Activated CD4-positive, CD25-positive, alpha-beta regulatory T cell treated with anti-CD3 and anti-CD28 coated beads, Interleukin-2, amount 50 U/mL, for 24 hours (primary cell): ENCODE data around the gene ANO10.
"Not testable (repeated sequence)": the region's sequence is repeated elsewhere in the genome, so short reads cannot be mapped to it uniquely, and the experiment has no call there.

Source experiments
- ATAC-seq, 2 donors: fragments of 150-1000 bp; cut with Tn5 transposase; one replicate each; pipeline ENCODE4 v1.10.0; 2021; ENCODE audit warnings: mild to moderate bottlenecking in 1 of 2, moderate library complexity in 1 of 2

The ANO10 gene

DNA sequence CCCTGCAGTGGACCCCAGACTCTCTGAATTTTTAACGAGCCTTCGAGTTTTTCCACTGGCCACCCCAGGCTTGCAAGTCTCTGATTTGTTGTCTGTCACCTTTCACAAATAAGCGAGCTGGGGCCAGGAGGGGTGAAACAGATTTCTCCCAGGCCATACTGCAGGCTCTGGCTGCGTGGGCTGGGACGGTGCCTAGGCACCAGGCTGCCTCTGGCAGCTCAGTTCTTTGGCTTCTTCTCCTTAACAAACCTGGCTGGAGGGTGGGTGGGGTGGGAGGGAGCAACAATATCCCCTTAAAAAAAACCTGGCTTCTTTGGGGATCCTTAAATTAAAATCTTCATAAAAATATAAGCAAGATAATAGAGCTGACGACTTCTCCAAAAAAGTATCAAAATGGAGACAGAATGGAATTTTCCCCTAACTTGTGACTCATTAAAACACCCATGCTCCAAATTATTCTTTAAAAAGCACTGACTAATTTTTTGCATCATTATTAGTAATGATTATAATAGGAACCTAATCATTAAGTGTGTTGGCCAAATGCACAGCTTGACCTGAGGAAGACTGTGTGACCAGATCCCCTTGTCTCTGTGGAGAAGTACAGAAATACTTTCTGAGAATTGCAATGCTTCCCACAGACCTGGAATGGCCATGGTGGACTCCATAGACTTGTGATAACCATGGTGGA is 251.4 kb downstream of the ANO10 start:
- ATAC-seq, result no peak

DNA sequence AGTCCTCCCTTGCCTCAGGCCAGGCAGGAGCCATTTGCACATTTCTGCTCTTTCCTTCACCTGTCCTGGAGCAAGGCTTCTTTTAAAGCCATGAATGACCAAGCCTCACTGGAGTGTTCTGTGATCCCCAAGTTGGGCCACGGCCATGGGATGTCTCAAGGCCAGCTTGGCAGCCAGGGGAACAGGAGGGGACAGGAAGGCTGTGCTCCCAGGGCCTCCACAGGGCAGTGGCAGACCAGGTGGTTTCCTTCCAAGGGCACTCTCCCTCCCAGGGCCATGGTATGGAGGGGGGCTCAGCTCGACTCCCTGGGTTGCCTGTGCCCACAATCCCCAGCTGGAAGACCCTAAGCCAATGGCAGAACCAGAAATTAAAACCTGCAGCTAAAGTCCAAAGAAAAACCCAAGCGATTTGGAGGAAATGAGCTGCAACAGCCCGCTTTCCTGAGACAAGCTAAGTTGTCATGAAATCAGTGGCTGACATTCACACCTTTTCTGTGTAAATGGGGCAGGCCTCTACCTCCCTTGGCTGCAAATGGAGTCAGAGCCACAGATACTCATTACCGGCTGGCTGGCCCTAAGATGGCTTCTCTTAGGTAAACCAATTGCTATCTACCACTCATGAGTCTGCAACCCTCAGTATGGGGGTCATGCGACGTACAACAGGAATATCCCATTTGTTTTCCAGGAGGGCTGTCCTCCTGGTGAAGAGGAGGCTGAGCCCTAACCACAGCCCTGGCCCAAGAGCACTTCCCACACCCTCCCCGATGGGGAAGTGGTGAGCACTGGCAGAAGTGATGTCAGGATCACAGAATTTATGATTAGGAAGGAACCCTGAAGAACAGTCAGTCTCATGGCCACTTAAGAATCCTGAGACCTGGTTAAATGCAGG is 252.2 kb downstream of the ANO10 start:
- no peak for ATAC-seq

GRCh38 chr3:43366885-43367284 is 254.9 kb downstream of the ANO10 start:
- ATAC-seq, result no peak

DNA sequence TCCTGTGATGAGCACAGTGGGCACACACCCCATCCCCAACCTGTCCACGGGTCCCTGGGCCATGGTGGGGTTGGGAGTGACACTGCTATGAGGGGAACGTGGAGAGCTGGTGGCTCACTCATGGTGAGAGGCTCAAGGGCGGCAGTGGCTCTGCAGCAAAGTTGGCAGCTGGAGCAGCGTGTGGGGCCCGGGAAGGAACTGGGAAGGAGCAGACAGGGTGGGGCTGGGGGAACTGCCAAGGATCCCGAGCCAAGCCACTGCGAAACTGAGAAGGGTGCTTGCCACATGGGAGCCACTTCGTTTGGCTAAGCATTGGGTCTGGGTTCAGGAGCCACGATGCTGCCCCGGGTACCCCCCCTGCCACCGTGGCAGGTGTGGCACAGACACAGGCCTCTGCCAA is 255.3 kb downstream of the ANO10 start:
- ATAC-seq, result no peak

GRCh38 chr3:43365601-43366305 is 256.1 kb downstream of the ANO10 start:
- ATAC-seq, result no peak

GRCh38 chr3:43364926-43365325 is 256.9 kb downstream of the ANO10 start:
- no peak for ATAC-seq

DNA sequence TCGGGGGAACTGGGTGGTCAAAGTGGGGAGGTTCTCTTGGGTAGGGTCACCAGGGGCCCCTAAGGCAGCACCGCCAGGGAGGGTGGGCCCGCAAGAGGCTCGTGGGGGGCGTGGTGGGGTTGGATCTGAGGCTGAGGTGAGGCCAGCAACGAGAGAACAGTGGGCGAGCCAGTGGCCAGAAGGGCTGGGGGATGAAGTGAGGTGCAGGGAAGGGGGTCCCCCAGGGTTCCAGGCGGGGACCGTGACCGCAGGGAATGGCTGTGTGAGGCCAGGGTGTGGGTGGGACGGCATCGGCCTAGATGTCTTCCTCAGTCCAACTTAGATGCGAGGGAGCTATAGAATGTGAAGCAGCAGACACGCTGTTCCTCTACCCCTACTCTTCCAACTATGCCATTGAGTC is 257.3 kb downstream of the ANO10 start:
- ATAC-seq, result no peak

- ATAC-seq, result no peak
Measured at GRCh38 chr3:43363621-43364266, 258.1 kb downstream of the ANO10 start.

- no peak for ATAC-seq
Measured at GRCh38 chr3:43362961-43363360, 258.9 kb downstream of the ANO10 start.

DNA sequence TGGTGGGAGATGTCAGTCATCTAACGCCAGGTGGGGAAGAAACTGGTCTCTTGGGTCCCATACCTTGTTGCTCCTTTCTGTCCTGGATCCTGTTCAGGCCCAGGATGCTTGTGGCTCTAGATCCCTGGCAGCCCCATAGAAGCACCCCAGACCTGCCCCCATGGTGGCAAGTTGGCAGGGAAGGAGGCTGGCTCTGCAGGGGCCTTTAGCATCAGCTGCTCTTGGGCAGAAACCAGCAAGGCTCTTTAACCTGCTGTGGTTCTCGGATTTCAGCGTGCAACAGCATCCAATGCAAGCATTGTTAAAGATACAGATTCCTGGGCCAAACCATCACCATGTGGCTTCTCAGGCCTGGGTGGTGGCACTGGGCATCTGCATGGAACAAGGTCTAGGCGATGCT is 259.6 kb downstream of the ANO10 start:
- ATAC-seq, result no peak

DNA sequence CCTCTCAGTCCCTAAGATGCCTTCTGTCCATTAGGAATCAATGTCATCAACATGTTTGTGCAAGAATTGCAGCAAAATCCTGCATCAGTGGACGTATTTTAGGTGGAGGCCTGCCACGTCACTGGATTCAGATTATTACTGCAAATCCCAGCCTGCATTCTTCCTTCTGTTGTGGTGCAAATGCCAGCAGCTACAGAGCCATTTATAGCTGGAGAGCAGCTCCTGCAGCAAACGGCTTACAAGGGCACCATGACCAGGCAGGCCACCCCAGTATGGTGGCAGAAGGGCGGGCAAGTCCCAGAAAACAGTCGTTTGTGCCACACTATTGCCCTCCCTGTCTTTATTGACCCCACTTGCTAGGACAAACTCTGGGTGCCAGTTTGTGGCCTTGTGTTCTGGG is 260.7 kb downstream of the ANO10 start:
- no peak for ATAC-seq

DNA sequence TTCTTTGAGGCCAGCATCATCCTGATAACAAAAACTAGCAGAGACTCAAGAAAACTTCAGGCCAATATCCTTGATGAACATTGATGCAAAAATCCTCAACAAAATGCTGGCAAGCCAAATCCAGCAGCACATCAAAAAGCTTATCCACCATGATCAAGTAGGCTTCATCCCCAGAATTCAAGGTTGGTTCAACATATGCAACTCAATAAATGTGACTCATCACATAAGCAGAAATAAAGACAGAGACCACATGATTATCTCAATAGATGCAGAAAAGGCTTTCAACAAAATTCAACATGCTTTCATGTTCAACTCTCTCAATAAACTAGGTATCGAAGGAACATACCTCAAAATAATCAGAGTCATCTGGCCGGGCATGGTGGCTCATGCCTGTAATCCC is 265.8 kb downstream of the ANO10 start:
- ATAC-seq, result not testable (repeated sequence)

DNA sequence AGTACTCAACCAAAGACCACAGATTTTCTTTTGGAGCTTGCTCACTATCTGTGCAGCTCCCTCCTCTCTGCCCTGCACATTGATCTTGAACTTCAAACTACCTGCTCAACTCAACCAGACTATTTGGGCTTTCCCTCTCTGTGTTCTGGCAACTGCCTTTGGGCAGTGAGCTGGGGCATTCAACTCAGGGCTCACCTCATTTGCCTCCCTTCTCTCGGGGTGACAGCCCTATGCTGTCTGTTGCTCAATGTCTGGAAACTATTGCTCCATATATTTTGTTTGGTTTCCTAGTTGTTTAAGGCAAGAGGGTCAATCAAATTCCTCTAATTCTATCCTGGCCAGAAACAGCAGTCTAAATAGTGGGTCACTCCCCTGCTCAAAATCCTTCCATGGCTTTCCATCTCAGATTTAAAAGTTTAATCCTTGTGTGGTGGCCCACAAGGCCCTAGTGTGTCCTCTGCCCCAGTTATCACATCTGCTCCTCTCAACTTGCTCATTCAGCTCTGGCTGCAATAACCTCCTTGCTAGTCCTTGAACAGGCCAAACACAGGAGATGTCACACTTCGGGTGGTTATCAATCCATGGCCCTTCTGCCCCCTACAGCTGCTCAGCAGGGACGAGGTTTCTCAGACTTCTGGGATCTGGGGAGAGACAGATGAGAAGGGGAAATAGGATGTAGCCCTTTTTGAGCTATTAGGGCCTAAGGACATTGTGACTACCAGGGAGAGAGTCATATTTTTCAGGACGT is 267.7 kb downstream of the ANO10 start:
- no peak for ATAC-seq

GRCh38 chr3:43353393-43353792 is 268.4 kb downstream of the ANO10 start:
- no peak for ATAC-seq

DNA sequence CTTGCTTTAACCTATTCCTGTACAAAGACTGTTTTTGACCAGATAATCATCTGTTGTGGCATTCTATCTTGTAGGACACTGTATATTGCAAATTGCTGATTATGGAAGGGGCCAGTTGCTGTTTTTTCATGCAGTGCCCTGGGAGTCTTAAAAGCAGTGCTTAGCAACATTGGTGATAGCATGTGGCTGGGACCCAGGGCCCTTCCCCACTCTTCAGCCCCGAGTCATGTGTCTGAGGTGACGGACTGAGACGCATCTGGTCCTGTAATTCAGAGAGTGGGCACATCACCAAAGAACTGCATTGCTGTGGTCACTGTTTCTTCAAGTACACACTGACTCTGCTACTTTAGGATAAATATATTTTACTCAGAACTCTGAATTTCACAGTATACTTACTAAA is 272.1 kb downstream of the ANO10 start:
- ATAC-seq, result no peak

DNA sequence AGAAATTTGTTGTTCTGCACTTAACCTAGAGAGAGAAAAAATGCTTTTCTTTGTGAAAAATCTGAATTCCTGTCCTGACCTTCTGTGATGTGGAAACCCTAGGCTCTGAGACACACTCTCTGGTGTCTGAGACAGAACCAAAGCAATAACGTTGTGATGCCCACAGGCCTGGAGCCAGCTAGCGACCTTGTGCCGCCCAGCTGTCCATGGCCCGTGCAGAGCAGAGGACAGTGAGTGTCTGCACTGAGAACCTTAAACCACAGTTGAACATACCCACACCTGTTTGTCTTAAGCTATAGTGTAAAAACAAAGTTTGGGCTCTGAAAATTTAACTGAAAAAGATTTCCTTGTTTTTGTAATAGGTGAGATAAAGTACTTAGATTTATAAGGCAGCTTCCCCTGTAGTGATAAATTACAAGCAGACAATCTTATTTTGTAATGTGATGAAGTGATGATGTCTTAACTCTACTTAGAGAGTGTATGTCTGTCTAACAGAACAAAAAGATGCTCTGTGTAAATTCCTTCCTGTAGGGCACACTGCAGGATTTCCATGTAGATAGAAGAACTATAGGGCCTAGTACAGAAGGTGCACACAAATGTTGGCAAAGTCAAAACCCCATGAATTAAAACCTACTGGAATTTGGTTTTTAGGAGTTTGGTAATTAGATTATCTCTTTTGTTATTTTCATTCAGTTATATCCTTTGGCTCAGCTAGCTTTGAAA is 272.8 kb downstream of the ANO10 start:
- no peak for ATAC-seq

GRCh38 chr3:43348350-43348749 is 273.5 kb downstream of the ANO10 start:
- no peak for ATAC-seq

DNA sequence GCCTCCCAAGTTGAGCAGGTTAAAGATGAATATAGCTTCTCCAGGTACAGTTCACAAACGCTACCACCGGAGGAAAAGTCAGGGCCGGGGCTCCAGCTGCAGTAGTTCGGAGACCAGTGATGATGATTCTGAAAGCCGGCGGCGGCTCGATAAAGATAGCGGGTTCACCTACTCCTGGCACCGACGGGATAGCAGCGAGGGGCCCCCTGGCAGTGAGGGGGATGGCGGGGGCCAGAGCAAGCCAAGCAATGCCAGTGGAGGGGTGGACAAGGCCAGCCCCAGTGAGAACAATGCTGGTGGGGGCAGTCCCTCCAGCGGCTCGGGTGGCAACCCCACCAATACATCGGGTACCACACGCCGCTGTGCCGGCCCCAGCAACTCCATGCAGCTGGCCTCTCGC is 274.0 kb downstream of the ANO10 start:
- ATAC-seq, result no peak

DNA sequence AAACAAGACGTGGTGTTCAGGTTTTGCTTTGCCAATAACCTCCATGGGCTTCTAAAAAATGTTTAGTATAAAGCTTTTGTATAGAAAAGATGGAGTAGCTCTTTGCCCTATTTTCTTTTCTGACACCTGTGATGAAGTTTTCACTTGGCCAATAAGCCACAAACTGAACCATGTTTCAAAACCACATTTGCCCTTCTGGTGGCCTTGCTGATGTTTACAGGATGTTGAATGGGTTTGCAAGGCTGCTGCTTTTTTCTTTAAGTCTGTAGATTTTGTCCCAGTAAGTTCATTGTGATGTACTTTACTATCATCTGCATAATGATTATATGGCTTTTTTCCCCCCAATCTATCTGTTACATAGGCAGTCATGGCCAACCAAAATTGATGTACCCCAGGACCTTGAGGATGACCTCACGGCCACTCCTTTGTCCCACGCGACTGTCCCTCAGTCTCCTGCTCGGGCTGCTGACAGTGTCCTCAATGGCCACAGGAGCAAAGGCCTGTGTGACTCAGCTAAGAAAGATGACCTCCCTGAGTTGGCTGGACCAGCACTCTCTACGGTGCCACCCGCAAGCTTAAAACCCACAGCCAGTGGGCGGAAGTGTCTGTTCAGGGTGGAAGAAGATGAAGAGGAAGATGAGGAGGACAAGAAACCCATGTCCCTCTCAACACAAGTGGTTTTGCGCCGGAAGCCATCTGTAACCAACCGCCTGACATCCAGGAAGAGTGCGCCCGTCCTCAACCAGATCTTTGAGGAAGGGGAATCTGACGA is 274.6 kb downstream of the ANO10 start:
- ATAC-seq, result peak in 1 of 2 donors; percentile 29

DNA sequence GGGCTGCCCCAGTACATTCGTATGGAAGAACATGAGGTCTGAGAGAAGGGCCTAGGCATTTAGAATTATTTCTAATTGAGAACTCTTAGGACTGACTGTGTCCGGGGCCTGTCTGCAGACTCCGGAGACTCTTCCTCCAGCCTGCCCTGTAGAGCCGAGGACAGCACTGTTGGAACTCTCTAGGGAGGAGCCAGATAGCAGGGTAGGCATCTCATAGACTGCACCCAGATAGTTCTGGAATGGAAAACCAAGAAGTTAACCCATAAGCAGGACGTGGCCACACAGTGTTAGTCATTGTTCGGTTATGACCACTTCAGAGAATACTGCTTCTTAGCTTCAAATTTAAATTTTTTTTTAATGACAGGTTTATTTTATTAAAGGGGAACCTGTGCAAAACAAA is 275.9 kb downstream of the ANO10 start:
- peak; percentile 83 to 92 for ATAC-seq

DNA sequence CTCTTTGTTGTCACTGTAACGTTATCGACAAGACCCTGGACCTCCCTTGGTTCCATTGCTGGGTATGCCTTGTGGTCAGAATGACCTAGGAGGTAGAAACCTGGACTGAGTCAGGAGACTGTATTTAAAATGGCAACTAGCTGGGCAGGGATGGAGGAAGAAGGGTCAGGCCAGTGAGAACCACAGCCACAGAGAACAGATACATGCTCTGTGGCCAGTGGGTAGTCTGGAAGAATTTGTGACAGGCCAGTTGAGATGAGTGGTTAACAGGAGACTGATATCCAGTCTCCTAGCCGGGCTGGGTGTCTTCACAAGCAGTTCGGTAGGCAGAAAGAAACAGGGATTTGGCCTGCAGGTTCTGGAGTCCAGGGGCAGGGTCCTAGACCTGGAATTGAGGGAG is 276.6 kb downstream of the ANO10 start:
- no peak for ATAC-seq
